Upper lobe of left lung (tissue), 6 donors: Measurements from ENCODE around the gene CPPED1. TPM values are rescaled to one million over a fixed set of nuclear protein-coding genes. Genes with fewer than 3 reads are reported as not detected.
"Not testable (repeated sequence)": the region's sequence is repeated elsewhere in the genome, so short reads cannot be mapped to it uniquely, and the experiment has no call there.

ENCODE experiments used
- ATAC-seq, 2 donors: fragments of 200-7000 bp; cut with Tn5 transposase; one replicate each; pipeline ENCODE4 v1.9.1; 2022; ENCODE audit warnings: mild to moderate bottlenecking in 2 of 2, moderate library complexity in 2 of 2; ENCODE audit not compliant: low FRiP score in 2 of 2
- DNase-seq, 2 donors: peaks; one replicate each; pipeline ENCODE4 v3.0.0-alpha.2; 2019 to 2020
- H3K27ac ChIP-seq, 4 donors: fragments of 200-600 bp; sonication (generic); one replicate each; pipeline ENCODE4 v1.5.1; 2016 to 2019
- H3K27me3 ChIP-seq, 4 donors: fragments of 200-600 bp; sonication (generic); one replicate each; pipeline ENCODE4 v1.5.1; 2017 to 2019
- H3K36me3 ChIP-seq, 4 donors: fragments of 200-600 bp; sonication (generic); one replicate each; pipeline ENCODE4 v1.5.1; 2016 to 2019
- H3K4me1 ChIP-seq, 4 donors: fragments of 200-600 bp; sonication (generic); one replicate each; pipeline ENCODE4 v1.5.1; 2018 to 2019
- H3K4me3 ChIP-seq, 4 donors: fragments of 200-600 bp; sonication (generic); one replicate each; pipeline ENCODE4 v1.5.1; 2017 to 2019; ENCODE audit warnings: mild to moderate bottlenecking in 2 of 4, moderate library complexity in 1 of 4
- H3K9me3 ChIP-seq, 4 donors: fragments of 200-600 bp; sonication (generic); one replicate each; pipeline ENCODE4 v1.5.1; 2018 to 2019
- EP300 ChIP-seq, 4 donors: sonication (generic); formaldehyde crosslinking; IDR thresholded peaks; one replicate each; pipeline ENCODE4 v1.5.1; 2017; ENCODE audit warnings: antibody characterized with exemption in 4 of 4, control low read depth in 2 of 4
- POLR2A ChIP-seq, 4 donors: fragments of 450-650 bp; IDR thresholded peaks; one replicate each; pipeline ENCODE4 v1.5.1; 2016 to 2017; ENCODE audit warnings: antibody characterized with exemption in 4 of 4, mild to moderate bottlenecking in 2 of 4
- POLR2AphosphoS5 ChIP-seq, 2 donors: sonication (generic); formaldehyde crosslinking; IDR thresholded peaks; one replicate each; pipeline ENCODE4 v1.5.1; 2017; ENCODE audit warnings: antibody characterized with exemption in 2 of 2
- WGBS, 2 donors: methylation state at CpG; one replicate each; pipeline ENCODE4 v1.1.5; 2017 to 2018; 5-methylcytosine and 5-hydroxymethylcytosine counted together
- total RNA-seq, 6 donors: library from RNA; depleted of rRNA in 4 of 6; stranded (reverse); fragments of >200 nt in 4 of 6; gene quantifications; one replicate each; pipeline versions ENCODE4 v1.1.0 to v1.2.1, GENCODE V29; 2016 to 2021
- TF ChIP-seq, protein P1 (sequence below), 6 experiments: fragments of 450-650 bp in 4 of 6; fragments of 200-600 bp in 2 of 6; sonication (generic) in 2 of 6; IDR thresholded peaks; one replicate each; pipeline ENCODE4 v1.5.1; 2016 to 2019; ENCODE audit warnings: antibody characterized with exemption in 6 of 6
- donor health status: DM: no; HTN: no; CAD: no; lungs with moderate emphysema.
- donor health status: DM: no; HTN: yes; CAD: no; lungs with severe emphysema.

Gene CPPED1
- total RNA-seq, 6 donors from 2014 or later, result 12.5 to 32.5 (median 23.1) TPM

DNA sequence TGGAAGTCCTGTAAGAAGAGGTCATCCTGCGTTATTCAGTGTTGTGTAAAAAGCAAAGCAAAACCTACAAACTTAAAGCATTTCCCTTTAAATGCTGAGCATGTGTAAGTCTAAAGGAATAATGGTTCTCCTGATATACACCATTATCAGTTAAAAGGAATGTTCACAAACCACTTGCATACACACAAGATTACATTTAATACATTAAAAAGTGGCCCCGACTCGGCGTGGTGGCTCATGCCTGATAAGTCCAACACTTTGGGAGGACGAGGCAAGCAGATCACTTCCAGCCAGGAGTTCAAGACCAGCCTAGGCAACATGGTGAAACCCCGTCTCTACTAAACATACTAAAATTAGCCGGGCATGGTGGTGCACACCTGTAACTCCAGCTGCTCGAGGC, 30.5 kb downstream of the CPPED1 start:
- Histone ChIP-seq H3K36me3 (peaks cover 0 to 12% (median 2%) of the 10 kb centered on the region in 4 donors), H3K4me3 (no peak overlapping the region), H3K4me1 (no peaks in the 10 kb centered on the region), H3K27me3 (no peaks in the 10 kb centered on the region), H3K27ac (no peak overlapping the region), H3K9me3 (no peaks in the 10 kb centered on the region)
- ATAC-seq (no peak), DNase-seq (no peak)
- TF ChIP-seq, protein P1, sequence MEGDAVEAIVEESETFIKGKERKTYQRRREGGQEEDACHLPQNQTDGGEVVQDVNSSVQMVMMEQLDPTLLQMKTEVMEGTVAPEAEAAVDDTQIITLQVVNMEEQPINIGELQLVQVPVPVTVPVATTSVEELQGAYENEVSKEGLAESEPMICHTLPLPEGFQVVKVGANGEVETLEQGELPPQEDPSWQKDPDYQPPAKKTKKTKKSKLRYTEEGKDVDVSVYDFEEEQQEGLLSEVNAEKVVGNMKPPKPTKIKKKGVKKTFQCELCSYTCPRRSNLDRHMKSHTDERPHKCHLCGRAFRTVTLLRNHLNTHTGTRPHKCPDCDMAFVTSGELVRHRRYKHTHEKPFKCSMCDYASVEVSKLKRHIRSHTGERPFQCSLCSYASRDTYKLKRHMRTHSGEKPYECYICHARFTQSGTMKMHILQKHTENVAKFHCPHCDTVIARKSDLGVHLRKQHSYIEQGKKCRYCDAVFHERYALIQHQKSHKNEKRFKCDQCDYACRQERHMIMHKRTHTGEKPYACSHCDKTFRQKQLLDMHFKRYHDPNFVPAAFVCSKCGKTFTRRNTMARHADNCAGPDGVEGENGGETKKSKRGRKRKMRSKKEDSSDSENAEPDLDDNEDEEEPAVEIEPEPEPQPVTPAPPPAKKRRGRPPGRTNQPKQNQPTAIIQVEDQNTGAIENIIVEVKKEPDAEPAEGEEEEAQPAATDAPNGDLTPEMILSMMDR (IDR thresholded peaks at IDR 0.05), result no peak
- TF ChIP-seq POLR2AphosphoS5 (IDR thresholded peaks at IDR 0.05) (no peak), POLR2A (IDR thresholded peaks at IDR 0.05) (no peak), EP300 (IDR thresholded peaks at IDR 0.05) (no peak)
- WGBS, 2 donors, result 84 to 92% methylated on average over 8 of the region's 8 CpGs

DNA sequence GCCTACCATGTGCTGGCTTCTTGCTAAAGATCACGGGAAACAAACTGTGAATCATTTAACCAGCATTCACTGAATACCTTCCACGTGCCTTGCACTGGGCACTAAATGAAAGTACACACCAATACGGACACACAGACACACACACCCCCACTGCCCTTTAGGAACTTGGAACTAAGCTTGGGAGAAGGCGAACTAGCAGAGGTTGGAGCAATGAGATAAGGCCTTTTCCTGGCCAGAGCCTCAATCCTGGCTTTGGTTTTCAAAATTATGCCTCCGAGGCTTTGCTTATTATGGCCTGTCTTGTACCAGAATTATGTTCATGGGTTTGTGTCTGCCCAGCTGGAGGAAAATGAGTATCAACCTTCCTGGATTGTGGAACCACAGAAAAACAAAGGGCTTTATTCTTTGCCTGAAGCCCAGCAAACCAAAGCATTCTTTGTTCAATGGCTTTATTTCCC, 32.3 kb downstream of the CPPED1 start:
- DNase-seq (no peak), ATAC-seq (no peak)
- Histone ChIP-seq H3K36me3 (peaks cover 0 to 12% (median 2%) of the 10 kb centered on the region in 4 donors), H3K4me3 (no peak overlapping the region), H3K4me1 (peaks cover 0 to 3% (median 0%) of the 10 kb centered on the region in 4 donors), H3K9me3 (no peaks in the 10 kb centered on the region), H3K27ac (no peak overlapping the region), H3K27me3 (no peaks in the 10 kb centered on the region)
- WGBS, 2 donors, result 87 to 94% methylated on average over 5 of the region's 5 CpGs
- TF ChIP-seq, protein P1 (IDR thresholded peaks at IDR 0.05), result no peak
- TF ChIP-seq POLR2A (IDR thresholded peaks at IDR 0.05) (no peak), POLR2AphosphoS5 (IDR thresholded peaks at IDR 0.05) (no peak), EP300 (IDR thresholded peaks at IDR 0.05) (no peak)

DNA sequence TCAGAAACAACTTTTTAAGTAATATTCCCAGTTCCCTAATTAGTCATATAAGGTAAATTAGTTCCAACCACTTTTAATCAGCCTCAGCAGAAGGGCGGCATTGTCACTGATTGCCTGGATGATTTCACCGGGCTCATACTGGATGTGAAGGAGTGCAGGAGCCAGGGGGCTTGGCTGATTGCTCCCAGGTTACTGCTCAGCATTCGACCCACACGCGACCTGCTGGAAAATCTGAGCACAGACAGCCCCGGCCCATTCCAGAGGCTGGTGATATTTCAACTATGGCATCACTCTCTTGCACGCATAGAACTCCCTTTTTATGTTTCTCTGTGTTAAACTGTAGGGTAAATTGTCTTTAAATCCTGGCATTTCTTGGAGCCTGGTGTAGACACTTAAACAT, 34.2 kb downstream of the CPPED1 start:
- no peak for ATAC-seq
- WGBS, 2 donors, result 81 to 92% methylated on average over 7 of the region's 7 CpGs
- Histone ChIP-seq H3K36me3 (no peaks in the 10 kb centered on the region), H3K27ac (no peak overlapping the region), H3K4me3 (no peak overlapping the region), H3K27me3 (no peaks in the 10 kb centered on the region), H3K9me3 (no peaks in the 10 kb centered on the region), H3K4me1 (peaks cover 0 to 3% (median 0%) of the 10 kb centered on the region in 4 donors)
- TF ChIP-seq POLR2AphosphoS5 (IDR thresholded peaks at IDR 0.05) (no peak), POLR2A (IDR thresholded peaks at IDR 0.05) (no peak), EP300 (IDR thresholded peaks at IDR 0.05) (no peak)
- TF ChIP-seq, protein P1 (IDR thresholded peaks at IDR 0.05), result no peak
- no peak for DNase-seq

DNA sequence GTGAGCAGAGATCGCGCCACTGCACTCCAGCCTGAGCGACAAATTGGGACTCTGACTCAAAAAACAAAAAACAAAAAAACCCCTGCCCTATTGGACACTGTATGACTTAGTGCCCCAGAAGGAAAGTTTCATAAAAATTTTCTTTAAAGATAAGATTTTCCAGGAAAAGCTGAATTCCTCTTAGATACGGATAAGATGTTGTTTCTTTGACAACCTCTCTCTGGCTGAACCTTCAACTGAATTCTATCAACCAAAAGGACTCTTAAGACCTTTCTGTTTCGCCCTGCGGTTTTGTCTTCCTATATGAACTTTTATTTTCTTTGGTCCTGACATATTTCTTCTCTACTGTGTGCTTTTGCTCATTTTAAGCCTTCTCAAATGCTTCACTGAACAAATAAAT, 35.8 kb downstream of the CPPED1 start:
- TF ChIP-seq POLR2A (IDR thresholded peaks at IDR 0.05) (no peak), EP300 (IDR thresholded peaks at IDR 0.05) (no peak), POLR2AphosphoS5 (IDR thresholded peaks at IDR 0.05) (no peak)
- TF ChIP-seq, protein P1 (IDR thresholded peaks at IDR 0.05), result no peak
- 74 to 75% methylated on average over 6 of the region's 6 CpGs for WGBS, 2 donors

DNA sequence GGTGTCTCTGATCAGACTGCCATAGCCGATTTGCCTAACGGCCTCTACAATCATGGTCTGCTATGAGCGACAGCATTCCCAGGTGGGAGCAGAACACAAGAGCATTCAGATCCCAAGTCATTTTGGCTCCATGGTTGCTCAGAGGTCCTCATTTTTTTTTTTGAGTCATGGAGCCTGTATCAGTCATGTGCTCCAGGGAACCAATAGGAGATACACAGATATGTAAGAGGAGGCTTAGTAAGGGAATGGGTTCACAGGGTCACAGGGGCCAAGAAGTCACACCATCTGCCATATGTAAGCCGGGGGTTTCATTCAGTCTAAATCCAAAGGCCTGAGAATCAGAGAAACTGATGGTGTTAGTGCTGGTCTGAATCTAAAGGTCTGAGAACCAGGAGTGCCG, 36.8 kb downstream of the CPPED1 start:
- H3K27me3 ChIP-seq, result no peaks in the 10 kb centered on the region
- no peak for ATAC-seq
- WGBS, 2 donors, result 95 to 97% methylated on average over 5 of the region's 5 CpGs

More for the DNA sequence above, 35.8 kb downstream of the CPPED1 start:
- peaks cover 0 to 3% (median 0%) of the 10 kb centered on the region in 4 donors for H3K4me1 ChIP-seq
- ATAC-seq, result no peak
- no peaks in the 10 kb centered on the region for H3K36me3 ChIP-seq
- H3K27me3 ChIP-seq, result no peaks in the 10 kb centered on the region
- no peak for DNase-seq
- H3K27ac ChIP-seq, result no peak overlapping the region
- H3K4me3 ChIP-seq, result no peak overlapping the region
- no peaks in the 10 kb centered on the region for H3K9me3 ChIP-seq

DNA sequence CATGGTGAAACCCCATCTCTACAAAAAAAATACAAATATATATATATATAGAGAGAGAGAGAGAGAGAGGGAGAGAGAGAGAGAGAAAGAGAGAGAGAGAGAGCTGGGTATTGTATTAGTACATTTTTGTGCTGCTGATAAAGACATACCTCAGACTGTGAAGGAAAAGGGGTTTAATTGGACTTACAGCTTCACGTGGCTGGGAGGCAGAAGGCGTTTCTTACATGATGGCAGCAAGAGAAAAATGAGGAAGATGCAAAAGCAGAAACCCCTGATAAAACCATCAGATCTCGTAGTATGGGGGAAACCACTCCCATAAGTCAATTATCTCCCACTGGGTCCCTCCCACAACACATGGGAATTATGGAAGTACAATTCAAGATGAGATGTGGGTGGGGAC, 37.5 kb downstream of the CPPED1 start:
- not testable (repeated sequence) for H3K36me3 ChIP-seq, H3K4me1 ChIP-seq, DNase-seq, H3K27me3 ChIP-seq, H3K4me3 ChIP-seq, H3K27ac ChIP-seq, ATAC-seq, H3K9me3 ChIP-seq
- WGBS, 2 donors, result 60 to 77% methylated on average over 3 of the region's 3 CpGs

More for the DNA sequence above, 36.8 kb downstream of the CPPED1 start:
- Histone ChIP-seq H3K27ac (no peak overlapping the region), H3K4me3 (no peak overlapping the region), H3K4me1 (peaks cover 0 to 3% (median 0%) of the 10 kb centered on the region in 4 donors), H3K36me3 (no peaks in the 10 kb centered on the region), H3K9me3 (no peaks in the 10 kb centered on the region)
- DNase-seq, result no peak
- no peak for TF ChIP-seq POLR2A (IDR thresholded peaks at IDR 0.05)
